Keratinocyte (primary cell): ENCODE results near the gene JOSD2. TPM values are rescaled to one million over a fixed set of nuclear protein-coding genes. Genes with fewer than 3 reads are reported as not detected.

Experiments
- DNase-seq: peaks from one replicate; pipeline ENCODE4 v3.0.0-alpha.2; 2011; ENCODE audit warnings: low read depth, missing footprints, low spot score
- FAIRE-seq: peaks from 2 replicates; lab custom pipeline; 2011; peaks lifted over from hg19 to GRCh38; lab: Jason Lieb, UNC
- H2AFZ ChIP-seq: 2 replicates; pipeline ENCODE4 v1.6.0; 2012; ENCODE audit warnings: low read length, control low read depth, inconsistent platforms; ENCODE audit not compliant: control insufficient read depth
- H3K27ac ChIP-seq: 2 replicates; pipeline ENCODE4 v1.5.1; 2011; ENCODE audit warnings: low read length; ENCODE audit not compliant: control insufficient read depth, insufficient read depth
- H3K27me3 ChIP-seq: 3 replicates; pipeline ENCODE4 v1.6.0; 2011; ENCODE audit warnings: low read length; ENCODE audit not compliant: control insufficient read depth, insufficient read depth; ENCODE audit errors: extremely low read depth
- H3K36me3 ChIP-seq, 2 experiments: 2 replicates in 1 of 2; 3 replicates in 1 of 2; pipeline ENCODE4 v1.5.1; 2011; ENCODE audit warnings: low read length in 2 of 2, mild to moderate bottlenecking in 1 of 2; ENCODE audit not compliant: control insufficient read depth in 2 of 2, insufficient read depth in 2 of 2; ENCODE audit errors: extremely low read depth in 1 of 2
- H3K4me1 ChIP-seq: 3 replicates; pipeline ENCODE4 v1.5.1; 2011; ENCODE audit warnings: low read length; ENCODE audit not compliant: control insufficient read depth, insufficient read depth; ENCODE audit errors: extremely low read depth
- H3K4me2 ChIP-seq: 3 replicates; pipeline ENCODE4 v1.6.0; 2011; ENCODE audit warnings: low read depth, low read length; ENCODE audit not compliant: control insufficient read depth, insufficient read depth; ENCODE audit errors: extremely low read depth
- H3K4me3 ChIP-seq, 3 experiments: fragments of 200-600 bp in 1 of 3; sonication (generic) in 1 of 3; 2 replicates in 2 of 3; 3 replicates in 1 of 3; pipeline ENCODE4 v1.5.1; 2011 to 2016; ENCODE audit warnings: low read length in 3 of 3, mild to moderate bottlenecking in 3 of 3, control low read depth in 2 of 3, inconsistent platforms in 1 of 3, low read depth in 1 of 3, mixed read lengths in 1 of 3, mixed run types in 1 of 3, moderate library complexity in 1 of 3; ENCODE audit not compliant: control insufficient read depth in 2 of 3, insufficient read depth in 2 of 3; ENCODE audit errors: extremely low read depth in 1 of 3
- H3K79me2 ChIP-seq: 2 replicates; pipeline ENCODE4 v1.6.0; 2012; ENCODE audit warnings: low read length; ENCODE audit not compliant: control insufficient read depth, insufficient read depth
- H3K9ac ChIP-seq: 3 replicates; pipeline ENCODE4 v1.6.0; 2011; ENCODE audit warnings: low read length; ENCODE audit not compliant: control insufficient read depth, insufficient read depth; ENCODE audit errors: extremely low read depth
- H3K9me1 ChIP-seq: 3 replicates; pipeline ENCODE4 v1.6.0; 2011; ENCODE audit warnings: low read length; ENCODE audit not compliant: control insufficient read depth, insufficient read depth; ENCODE audit errors: extremely low read depth
- H3K9me3 ChIP-seq: 2 replicates; pipeline ENCODE4 v1.5.1; 2012; ENCODE audit warnings: low read depth, low read length; ENCODE audit not compliant: control insufficient read depth
- H4K20me1 ChIP-seq: 3 replicates; pipeline ENCODE4 v1.6.0; 2011; ENCODE audit warnings: low read length; ENCODE audit not compliant: control insufficient read depth, insufficient read depth; ENCODE audit errors: extremely low read depth
- EZH2 ChIP-seq: IDR thresholded peaks from one replicate; pipeline ENCODE4 v1.6.1; 2012; ENCODE audit warnings: inconsistent platforms, mild to moderate bottlenecking, low read length, moderate library complexity
- dilution Hi-C: fragments of 300-500 bp; cut with MboI; formaldehyde crosslinking; loops from one replicate; pipeline ENCODE4 v1.7.0; 2020; ENCODE audit warnings: low sequenced_read_pairs; ENCODE audit not compliant: extremely low pct_ligation_motif_present
- polyA plus RNA-seq, 5 experiments: library from polyadenylated mRNA; depleted of rRNA in 3 of 5; stranded (reverse) in 3 of 5; stranded (forward) in 1 of 5; unstranded in 1 of 5; fragments of >200 nt; gene quantifications; 1 replicate in 1 of 5; 2 replicates in 3 of 5; 3 replicates in 1 of 5; pipeline versions ENCODE4 v1.2.1 to v1.2.3, GENCODE V29; 2011 to 2012; ENCODE audit warnings: missing spikeins in 2 of 5, low read depth in 1 of 5, low replicate concordance in 1 of 5
- TF ChIP-seq, protein P1 (sequence below), 3 experiments: IDR thresholded peaks in 1 of 3; conservative IDR thresholded peaks in 1 of 3; optimal IDR thresholded peaks in 1 of 3; 2 replicates in 2 of 3; 3 replicates in 1 of 3; pipeline versions ENCODE3 to v1.5.1; 2011; ENCODE audit warnings: low read length in 3 of 3, mild to moderate bottlenecking in 3 of 3, moderate library complexity in 2 of 3, control low read depth in 1 of 3, inconsistent platforms in 1 of 3; ENCODE audit not compliant: insufficient read depth in 2 of 3; ENCODE audit errors: extremely low read depth in 1 of 3

Gene JOSD2
- polyA plus RNA-seq, 1 donor (not counting 4 experiments of a cell fraction or from before 2014, with no cell fraction given), result 18.7 TPM

DNA sequence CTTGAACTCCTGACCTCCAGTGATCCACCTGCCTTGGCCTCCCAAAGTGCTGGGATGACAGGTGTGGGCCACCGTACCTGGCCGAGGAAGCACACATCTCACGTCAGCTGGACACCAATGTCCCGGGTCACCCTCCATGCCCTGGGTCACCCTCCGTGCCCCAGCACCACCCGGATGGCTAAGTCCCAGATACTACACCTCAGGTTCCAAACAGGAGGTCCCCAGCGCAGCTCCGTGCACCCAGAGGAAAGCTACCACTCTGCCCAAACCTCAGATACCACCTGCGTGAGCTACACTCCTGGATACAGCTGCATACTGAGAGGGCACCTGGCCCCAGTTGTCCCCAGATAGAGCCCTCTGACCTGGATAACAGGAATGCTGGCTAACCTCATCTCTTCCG is 43.2 kb upstream of the JOSD2 start:
- no peak for FAIRE-seq
- peaks cover 57% of the 10 kb centered on the region for H3K27me3 ChIP-seq
- H4K20me1 ChIP-seq, result no peaks in the 10 kb centered on the region
- no peak overlapping the region for H3K4me2 ChIP-seq
- H3K27ac ChIP-seq, result no peak overlapping the region
- H2AFZ ChIP-seq, result no peak overlapping the region
- no peak overlapping the region for H3K4me3 ChIP-seq
- no peak overlapping the region for H3K9ac ChIP-seq
- no peaks in the 10 kb centered on the region for H3K79me2 ChIP-seq
- H3K9me3 ChIP-seq, result no peaks in the 10 kb centered on the region
- no peaks in the 10 kb centered on the region for H3K9me1 ChIP-seq
- dilution Hi-C loops, result no loop called here
- DNase-seq, result no peak
- no peak for TF ChIP-seq EZH2
- TF ChIP-seq, protein P1, sequence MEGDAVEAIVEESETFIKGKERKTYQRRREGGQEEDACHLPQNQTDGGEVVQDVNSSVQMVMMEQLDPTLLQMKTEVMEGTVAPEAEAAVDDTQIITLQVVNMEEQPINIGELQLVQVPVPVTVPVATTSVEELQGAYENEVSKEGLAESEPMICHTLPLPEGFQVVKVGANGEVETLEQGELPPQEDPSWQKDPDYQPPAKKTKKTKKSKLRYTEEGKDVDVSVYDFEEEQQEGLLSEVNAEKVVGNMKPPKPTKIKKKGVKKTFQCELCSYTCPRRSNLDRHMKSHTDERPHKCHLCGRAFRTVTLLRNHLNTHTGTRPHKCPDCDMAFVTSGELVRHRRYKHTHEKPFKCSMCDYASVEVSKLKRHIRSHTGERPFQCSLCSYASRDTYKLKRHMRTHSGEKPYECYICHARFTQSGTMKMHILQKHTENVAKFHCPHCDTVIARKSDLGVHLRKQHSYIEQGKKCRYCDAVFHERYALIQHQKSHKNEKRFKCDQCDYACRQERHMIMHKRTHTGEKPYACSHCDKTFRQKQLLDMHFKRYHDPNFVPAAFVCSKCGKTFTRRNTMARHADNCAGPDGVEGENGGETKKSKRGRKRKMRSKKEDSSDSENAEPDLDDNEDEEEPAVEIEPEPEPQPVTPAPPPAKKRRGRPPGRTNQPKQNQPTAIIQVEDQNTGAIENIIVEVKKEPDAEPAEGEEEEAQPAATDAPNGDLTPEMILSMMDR (optimal IDR thresholded peaks at IDR 0.05 in 1 of 3, IDR thresholded peaks at IDR 0.05 in 1 of 3, conservative IDR thresholded peaks at IDR 0.05 in 1 of 3; ENCODE audit: extremely low read depth in 1 of 3, insufficient read depth in 2 of 3, low read length in 3 of 3), result no peak
- H3K4me1 ChIP-seq, result no peaks in the 10 kb centered on the region
- H3K36me3 ChIP-seq, result no peaks in the 10 kb centered on the region

DNA sequence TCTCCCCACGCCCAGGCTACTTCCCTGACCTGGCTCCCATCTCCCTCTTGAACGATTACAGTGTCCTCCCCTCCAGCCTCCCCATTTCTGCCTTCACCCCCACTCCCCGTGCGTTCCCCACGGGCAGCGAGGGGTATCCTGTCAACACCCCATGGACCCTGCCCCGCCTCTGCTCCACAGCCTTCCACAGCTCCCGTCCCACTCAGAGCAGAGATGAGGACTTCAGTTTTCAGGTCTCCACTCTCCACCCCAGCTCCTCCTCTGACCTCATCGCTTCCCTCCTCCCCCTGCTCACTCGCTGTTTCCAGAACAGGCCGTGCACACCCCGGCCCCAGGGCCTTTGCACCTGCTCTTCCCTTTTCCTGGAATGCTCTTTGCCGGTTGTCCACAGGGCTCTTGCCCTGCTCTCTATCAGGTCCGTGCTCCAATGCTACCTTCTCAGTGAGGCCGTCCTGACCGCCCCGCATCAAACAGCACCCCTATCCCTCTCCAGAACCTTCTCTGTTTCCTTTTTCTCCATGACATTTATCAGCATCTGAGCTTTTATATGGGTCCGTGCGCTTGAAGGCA is 42.2 kb upstream of the JOSD2 start:
- Histone ChIP-seq H4K20me1 (no peaks in the 10 kb centered on the region), H2AFZ (no peak overlapping the region), H3K9me1 (no peaks in the 10 kb centered on the region), H3K9ac (no peak overlapping the region), H3K27me3 (peaks cover 57% of the 10 kb centered on the region), H3K36me3 (no peaks in the 10 kb centered on the region), H3K4me1 (no peaks in the 10 kb centered on the region), H3K9me3 (no peaks in the 10 kb centered on the region), H3K79me2 (no peaks in the 10 kb centered on the region), H3K4me3 (no peak overlapping the region), H3K4me2 (no peak overlapping the region), H3K27ac (no peak overlapping the region)
- FAIRE-seq (no peak), DNase-seq (no peak)
- dilution Hi-C loops, result no loop called here
- TF ChIP-seq, protein P1 (optimal IDR thresholded peaks at IDR 0.05 in 1 of 3, IDR thresholded peaks at IDR 0.05 in 1 of 3, conservative IDR thresholded peaks at IDR 0.05 in 1 of 3; ENCODE audit: extremely low read depth in 1 of 3, insufficient read depth in 2 of 3, low read length in 3 of 3), result no peak
- TF ChIP-seq EZH2, result no peak
